Erythroblast (primary cell): ENCODE measurements around the gene TXNIP.

Source experiments
- GATA1 ChIP-seq: IDR thresholded peaks from 2 replicates; pipeline ENCODE4 v1.6.1; 2011; ENCODE audit warnings: low read depth, mild to moderate bottlenecking, control low read depth, low read length, moderate library complexity
- POLR2A ChIP-seq: IDR thresholded peaks from 2 replicates; pipeline ENCODE4 v1.6.1; 2011; ENCODE audit warnings: mild to moderate bottlenecking, low read length

- no peak for TF ChIP-seq POLR2A
- TF ChIP-seq GATA1: no peak
Measured at GRCh38 chr1:145983960-145984830, 12.2 kb downstream of the TXNIP start.
